GM21526 (cell line): ENCODE measurements around the gene MAPK4.

ENCODE experiments used
- ATAC-seq: cut with Tn5 transposase; IDR thresholded peaks from one replicate; pipeline ENCODE4 v1.9.1; 2021; ENCODE audit warnings: moderate library complexity; ENCODE audit not compliant: unreplicated experiment, low FRiP score

Gene MAPK4

DNA sequence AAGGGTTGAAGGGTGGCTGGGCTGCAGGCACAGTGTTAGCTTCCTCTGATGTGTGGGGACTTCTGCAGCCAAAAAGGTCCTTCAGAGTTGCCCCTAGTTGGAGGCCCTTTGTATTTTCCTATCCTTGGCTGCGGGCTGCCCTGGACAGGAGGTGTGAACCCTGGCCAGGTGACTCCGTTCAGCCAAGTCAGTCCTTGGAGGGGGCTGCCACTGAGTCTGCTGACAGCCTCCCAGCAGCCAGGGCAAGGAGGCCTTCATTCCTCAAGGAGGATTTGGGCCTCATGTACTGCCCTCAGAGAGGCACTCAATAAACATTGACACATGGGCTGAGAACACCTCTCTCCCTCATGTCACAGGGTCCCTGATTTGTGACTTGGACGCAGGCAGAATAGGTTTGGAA lies 62.4 kb downstream of the MAPK4 start:
- ATAC-seq = no peak

DNA sequence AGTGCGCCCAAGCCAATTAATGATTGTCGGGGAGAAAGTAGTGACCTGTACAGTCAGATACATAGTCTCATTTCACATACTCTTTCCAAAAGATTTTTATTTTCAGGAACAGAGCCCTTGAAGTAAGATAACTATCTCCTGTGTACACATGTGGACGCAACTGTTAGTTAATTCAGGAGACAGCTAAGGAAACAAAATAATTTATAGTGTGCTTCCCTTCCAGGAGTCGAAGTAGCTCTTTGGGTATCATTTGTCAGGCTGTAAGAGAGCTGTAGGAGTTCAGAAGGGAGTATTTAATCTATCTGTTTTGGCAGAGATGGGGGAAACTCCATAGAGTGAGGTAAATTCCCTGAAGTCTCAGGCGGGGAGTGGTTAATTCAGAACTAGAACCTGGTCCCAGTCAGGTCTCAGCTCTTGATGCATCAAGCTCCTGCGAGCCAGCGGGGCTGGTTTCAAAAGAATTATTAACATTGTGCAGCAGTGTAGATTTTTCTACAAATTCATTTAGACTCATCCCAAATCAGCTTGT lies 63.0 kb downstream of the MAPK4 start:
- ATAC-seq = no peak

DNA sequence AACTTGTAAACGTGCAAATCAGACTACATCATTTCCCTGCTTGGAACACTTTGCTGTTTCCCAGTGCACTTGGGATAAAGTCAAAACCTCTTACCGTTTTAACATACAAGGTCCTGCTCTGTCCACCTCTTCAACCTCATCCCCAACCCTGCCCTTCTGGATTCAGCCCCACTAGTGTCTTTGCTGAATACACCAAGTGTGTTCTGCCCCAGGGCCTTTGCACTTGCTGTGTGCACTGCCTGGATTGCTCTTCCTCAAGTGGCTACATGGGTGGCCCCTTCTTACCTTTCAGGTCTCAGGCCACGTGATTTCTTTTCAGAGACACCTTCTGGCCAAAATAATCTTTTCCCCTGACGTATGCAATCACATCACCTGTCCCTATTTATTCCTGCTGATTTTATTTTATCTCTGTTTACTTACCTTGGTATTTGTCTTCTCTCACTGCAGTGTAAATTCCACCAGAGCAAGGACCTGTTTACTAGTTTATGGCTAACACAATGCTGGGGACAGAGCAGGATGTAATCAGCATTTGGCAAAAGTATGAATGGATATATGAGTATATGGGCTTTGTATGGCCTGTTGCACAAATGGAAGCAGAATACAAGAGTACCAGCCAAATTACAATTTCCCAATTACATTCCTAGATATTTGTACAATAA lies 63.9 kb downstream of the MAPK4 start:
- no peak for ATAC-seq

DNA sequence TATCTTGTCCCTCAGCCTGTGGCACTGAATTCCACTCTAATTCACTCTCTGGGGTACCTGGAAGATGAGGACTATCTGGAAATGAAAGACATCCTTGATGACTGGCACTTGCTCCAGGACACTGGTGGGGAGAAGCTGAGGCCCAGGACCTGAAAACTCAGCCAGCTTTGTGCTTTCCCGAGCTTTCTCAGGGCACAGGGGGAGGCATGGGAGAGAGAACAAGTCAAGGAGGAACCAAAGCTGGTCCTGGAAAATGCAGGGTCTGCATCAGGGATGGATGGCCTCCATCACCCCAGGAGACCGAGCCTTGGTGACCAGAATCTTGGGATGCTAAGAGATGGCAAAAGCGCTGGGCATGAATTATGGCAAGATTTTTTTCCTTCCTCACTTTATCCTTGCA lies 65.1 kb downstream of the MAPK4 start:
- ATAC-seq = no peak

DNA sequence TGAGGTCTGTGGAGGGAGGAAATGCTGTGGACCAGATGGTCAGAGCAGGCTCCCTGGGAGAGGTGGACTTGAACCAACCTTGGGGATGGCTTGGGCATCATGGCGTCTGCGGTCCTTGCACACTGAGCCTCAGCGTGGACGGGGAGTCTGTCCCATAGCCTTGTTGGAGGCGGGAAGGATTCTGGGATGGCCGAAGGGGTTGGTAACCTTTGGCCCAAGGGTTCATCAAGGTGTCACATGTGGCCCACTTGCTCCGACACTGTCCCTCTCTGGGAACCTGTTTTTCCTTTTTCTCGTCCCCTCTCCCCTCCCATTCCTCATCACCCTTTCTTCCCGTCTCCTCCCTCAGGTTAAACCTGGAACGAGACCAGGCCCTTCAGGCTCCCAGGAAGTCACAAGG lies 66.4 kb downstream of the MAPK4 start:
- no peak for ATAC-seq

DNA sequence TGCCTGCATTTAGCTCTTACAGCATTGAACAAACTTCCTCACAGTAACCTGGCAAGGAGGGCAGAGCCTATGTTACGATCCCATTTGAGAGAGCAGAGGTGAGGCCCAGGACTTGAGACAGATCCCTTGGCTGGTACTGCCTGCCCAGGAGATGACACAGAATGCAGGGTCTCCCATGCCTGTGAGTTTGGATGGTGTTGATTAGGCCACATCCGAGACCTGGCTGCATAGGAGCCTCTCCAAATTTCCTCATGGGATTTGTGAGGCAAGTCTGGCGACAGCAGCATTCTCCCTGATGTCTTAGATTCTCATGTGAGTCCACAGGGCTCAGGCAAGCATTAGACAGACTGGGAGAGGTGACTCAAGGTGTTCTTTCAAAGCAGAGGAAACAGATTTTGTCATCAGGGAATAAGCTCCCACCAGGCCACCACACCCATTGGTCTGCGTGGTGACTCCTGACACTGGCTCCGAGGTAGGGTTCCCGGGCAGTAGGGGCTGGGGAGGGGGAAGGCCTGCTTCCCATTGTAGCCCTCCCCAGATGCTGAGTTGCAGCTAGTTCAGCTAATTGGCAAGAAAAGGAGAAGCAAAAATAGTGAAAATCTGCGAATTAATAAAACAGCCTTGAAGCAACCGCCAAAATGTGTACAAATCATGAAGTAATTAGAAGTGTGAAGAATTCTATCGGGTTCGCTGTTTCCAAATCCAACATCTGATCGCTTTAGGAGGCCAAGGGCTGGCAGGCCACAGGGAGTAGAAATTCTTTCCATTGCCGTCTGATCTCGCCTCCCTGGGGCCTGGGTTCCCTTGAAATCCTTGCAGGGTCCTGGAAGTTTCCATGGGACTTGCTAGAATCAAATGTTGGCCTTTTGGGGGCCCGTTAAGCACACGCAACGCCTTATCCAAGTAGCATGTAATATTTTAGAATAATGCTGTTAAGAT lies 68.0 kb downstream of the MAPK4 start:
- ATAC-seq = no peak

DNA sequence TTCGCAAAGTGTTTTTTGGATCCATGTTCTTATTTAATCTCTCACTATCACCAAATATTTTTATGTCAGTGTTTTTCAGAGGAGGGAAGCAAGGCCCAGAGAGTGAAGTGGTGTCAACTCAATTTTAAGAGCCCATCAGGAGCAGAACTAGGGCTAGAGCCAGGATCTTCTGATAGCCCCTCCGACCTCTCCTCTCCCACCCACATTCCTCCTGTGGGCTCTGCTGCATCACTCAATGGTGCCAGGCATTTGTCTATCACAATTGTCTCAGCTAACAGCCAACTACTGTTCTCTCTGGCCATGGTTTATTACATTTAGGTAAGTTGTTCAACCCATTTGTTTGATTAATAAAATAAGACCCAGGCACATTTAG lies 68.6 kb downstream of the MAPK4 start:
- ATAC-seq = no peak

DNA sequence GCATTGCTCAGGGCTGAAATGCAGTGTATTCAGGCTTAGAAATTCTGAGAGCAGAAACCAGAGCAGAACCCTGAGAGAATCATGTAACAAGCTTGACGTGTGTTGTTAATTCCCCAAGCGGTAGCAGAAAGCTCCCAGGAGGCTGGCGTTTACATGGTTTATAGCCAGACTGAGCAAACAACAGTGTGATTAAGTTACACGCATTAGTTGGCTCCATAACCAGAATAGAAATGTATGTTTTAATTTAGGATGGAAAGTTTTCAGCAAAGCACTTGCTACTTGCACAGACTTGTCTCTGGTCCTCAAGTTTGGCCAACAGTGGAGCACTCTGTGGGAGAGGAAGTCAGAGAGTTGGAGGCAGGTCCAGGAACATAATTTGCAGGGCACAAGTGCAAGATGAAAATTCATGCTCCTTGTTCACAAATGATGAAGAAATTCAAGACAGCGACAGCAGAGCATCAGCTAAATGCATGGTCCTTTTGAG lies 69.3 kb downstream of the MAPK4 start:
- ATAC-seq = no peak

DNA sequence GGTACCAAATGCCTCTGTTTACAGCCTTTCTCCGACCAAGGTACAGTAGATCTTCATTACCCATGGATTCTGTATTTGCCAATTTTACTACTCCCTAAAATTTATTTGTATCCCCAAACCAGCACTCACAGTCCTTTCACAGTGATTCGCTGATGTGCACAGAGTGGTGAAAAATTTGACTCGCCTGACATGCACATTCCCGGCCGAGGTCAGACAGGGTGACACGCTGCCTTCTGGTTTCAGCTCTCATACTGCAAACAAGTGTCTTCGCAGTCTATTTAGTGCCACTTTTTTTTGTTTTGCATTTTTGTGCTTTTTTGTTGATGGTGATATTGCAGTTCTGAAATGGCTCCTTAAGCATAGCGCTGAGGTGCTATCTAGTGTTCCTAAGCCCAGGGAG lies 71.0 kb downstream of the MAPK4 start:
- ATAC-seq = no peak

DNA sequence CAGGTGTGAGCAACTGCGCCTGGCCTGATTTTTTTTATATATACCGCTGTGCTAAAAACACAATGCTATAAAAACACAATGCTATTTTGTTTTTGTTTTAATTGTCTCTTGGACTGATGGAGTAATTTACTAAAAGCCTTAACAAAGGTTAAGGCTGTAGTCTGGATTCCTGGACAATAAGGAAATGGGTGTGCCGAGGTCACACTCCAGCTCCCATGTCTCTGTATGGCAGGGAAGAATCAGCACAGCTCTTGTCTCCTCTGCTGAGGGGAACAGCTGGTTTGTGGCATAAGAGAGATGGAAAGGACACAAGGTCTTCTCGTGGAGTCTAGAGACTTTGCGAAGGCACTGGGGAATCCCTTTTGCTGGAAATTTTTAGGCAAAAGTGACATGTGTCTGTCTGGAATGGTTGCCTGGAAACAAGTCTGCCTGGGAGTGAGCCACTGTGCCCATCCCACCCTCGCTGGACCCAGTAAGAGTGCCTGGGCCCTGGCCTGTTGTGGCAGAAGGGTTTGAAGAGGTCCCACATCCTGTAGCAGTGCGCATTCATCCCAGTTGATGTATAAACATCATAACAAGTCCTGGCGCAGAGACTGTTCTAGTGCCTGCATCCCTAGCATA lies 73.1 kb downstream of the MAPK4 start:
- no peak for ATAC-seq

DNA sequence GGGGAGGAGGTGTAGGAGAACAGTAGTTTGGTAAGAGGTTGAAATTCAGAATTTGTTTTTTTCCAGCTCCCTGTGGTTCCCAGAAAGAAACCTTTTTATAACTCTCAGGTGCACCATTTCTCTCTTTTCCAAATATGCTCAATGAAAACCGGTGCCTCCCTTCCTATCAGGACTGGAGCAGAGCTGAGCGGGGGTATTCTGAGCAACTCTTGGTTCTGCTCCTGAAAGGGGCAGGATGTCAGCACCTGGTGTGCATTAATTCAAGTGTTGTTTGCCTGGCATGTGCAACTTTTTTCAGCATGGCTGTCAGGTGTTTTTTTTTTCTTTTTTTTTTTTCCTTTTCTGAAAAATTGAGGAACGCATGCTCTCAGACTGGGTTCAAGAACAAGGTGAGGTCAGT lies 74.1 kb downstream of the MAPK4 start:
- ATAC-seq = no peak

DNA sequence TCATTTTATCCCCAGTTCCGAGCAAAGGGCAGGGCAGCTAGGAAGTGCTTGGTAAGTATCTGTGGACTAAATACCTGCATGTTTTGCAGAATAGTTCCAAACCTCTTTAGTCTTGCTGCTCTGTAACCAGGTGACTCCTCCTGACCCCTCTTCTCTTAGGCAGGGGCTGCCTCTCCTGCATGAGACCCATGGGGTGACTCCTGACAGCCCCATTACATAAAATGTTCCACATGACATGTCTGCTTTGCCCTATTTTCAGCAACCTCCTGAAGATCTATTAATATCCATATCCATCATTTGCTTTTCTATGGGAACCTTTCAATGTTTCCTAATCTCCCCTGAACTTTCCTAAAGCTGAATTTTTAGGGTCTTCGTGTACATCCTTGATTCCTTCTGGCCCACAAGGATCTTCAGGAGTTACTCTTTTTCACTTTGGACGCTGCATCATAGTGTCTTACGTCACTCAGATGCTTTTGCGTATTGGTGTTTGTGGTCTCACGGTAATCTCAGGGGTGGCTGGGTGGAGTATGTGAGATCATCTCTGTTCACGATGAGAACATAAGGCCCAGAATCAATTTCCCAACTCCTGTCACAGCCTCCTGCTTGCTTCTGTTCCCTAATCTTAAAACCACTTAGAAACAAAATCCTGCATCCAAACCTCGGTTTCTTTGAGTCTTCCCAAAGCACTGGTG lies 76.6 kb downstream of the MAPK4 start:
- no peak for ATAC-seq

DNA sequence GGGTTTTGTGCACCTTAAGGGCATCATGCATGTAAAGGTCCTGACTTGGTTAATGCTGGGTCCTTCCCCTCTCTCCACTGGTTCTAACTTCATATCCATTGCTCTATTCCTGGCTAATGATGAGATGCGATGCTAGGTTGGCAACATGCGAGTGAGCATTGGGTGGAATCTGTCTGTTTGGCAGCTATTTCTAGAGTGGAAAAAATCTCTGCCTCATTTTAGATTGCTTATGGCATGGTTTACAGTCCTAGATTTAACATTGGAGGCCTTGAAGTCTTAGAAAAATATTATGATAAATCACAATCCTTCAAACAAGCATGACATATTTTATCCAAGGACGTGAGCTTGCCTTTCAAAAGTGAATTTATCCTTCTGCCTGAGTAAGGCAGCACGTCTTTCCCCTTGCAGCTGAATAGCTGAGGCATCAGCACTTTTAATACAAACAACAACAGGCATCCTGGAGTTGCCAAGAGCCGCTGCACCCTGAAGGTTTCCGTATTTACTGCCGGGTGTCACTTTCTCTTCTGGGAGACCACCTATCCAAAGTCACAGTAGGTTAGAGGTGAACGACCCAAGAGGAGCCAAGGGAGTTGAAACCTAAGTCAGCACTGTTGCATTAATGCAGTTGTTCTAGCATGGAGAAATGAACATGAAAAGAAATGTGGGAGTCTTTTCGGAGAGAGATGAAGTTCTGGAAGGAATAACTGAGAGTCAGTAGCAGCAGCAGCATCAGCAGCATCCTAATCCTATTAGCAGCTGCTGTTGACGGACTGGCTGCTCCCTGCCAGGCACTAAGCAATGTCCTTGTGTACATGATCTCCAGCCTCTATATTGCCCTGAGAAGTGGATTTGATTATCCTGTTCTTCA lies 78.4 kb downstream of the MAPK4 start:
- no peak for ATAC-seq

DNA sequence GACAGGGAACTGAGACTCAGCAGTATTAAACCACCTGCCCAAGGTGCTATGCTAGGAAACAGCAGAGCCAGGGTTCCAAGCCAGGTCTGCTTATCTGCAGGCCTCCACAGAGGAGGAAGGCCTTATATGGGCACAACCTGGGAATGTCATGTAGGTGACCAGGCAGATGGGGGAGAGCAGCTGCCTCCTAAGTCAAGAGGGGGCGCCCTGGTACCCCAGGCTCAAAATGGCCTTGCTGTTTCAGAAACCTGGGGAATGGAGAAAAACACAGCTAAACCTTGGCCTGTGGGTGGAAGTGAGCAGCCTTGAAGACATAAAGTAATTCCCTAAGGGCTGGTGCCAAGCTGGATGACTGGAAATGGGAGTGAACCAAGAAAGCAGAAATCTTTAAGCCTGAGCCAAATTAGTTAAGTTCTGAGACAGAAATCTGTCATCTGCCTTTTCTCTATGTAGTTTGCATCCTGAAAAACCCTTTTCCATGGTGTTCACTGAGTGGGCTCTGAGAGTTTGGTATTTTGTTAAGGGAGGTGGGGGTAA lies 79.1 kb downstream of the MAPK4 start:
- ATAC-seq = no peak

DNA sequence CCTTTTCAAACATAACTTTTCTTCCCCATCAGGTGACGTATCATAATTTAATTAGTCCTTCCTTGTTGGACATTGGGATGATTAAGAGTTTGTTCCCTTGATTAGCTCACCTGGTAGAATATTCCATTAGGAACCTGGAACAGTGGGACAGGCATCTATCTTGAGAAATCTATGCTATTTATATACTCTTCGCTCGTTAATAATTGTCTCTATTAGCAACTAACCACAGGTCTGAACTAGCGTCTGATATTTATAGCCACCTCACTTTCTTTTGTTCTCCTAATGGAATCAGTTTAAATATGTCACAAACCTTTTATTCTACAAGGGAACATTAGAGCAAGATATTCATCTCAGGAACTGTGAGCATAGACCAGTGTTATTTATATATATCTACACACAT lies 79.8 kb downstream of the MAPK4 start:
- no peak for ATAC-seq

DNA sequence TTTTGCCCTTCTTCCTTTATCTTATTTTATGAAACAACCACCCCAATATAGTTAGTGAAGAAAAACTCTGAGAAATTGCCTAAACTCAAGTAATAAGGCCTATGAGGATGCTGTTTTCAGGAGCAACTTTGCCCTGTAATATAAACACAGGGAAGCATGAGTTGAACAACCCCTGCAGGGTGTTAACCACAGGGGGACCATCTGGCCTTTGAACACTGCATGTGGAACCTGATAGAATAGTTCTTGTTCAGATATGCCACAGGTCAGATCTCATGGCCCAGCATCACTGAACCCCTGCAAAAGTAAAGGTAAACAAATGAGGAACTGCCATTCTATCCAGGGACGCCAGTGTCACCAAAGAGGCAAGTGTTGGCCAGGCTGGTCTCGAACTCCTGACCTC lies 82.6 kb downstream of the MAPK4 start:
- ATAC-seq = no peak

DNA sequence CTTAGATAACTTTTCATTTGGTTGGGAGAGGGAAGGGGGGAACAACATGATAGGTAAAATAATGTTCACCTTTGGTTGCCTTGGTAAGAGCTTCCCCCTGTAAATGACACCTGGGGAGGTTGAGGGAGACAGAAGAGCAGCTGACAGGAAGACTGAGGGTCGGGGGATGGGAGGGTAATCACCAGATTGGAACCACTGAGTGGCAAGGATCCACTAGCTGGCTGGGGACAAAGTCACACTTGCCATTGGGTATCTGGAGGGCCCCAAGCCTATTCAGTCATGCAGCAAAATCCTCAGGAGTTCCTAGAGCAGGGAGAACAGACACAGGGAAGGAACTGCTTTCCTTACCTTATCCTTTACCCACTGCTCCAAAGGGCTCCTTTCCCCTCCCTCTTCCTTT lies 84.3 kb downstream of the MAPK4 start:
- ATAC-seq = no peak

DNA sequence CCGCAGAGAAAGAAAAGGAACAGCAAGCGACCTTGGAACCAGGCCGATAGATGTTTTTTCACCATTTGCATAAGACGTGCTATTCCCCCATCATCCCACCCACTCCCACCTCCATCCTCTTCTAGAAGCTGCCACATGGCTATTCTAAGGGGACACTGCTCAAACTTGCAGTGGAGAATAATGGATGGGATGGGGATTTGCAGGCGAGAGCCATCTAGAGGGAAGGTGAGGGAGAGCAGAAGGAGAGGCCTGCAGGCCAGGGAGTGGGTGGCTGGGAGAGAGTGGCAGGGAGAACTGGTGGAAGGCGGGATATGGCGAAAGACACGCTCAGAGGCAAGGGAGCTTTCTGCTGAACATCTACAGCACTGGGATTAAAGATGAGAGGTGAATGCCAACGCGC lies 84.9 kb downstream of the MAPK4 start:
- no peak for ATAC-seq

DNA sequence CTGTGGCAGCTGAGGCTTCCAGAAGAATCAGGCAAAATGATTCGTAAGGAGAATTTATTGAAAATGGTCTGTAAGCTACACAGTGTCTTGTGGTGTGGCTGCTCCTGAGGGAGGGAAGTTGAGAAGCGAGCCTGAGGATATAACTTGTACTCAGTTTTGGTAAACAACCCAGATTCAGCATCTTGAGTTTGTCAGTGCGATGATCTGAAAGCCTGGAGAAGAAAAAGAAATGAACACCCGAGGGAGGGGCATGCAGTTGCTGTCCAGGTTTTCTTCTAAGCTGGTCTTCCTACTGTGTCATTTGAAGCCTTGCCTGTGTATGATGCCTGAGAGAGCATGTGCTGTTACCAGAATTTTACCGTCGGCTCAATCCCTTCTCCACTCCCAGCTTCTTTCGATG lies 87.3 kb downstream of the MAPK4 start:
- no peak for ATAC-seq

DNA sequence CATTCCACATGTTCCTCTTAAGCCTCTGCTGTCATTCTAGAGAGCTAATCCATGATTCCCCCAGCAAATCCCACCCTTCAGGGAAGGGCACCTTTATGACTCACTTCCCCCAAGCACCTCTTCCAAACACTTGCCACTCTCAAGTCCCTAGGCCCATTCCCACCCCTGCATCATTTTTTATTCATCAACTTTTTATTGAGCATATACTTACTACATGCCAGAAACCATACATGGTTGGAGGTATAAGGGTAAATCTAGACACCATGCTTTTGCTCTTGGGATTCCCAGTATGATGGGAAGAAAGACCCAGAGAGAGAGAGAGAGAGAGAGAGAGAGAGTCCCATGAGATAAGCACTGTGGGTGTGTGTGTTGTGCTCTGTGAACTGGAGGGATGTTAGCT lies 87.9 kb downstream of the MAPK4 start:
- ATAC-seq = no peak
